ENCODE measurements around the gene SMIM35. TPM values are rescaled to one million over a fixed set of nuclear protein-coding genes. Genes with fewer than 3 reads are reported as not detected.
"Not testable (repeated sequence)": the region's sequence is repeated elsewhere in the genome, so short reads cannot be mapped to it uniquely, and the experiment has no call there.

Gene SMIM35
- total RNA-seq, 1 donor from 2014 or later: not detected

DNA sequence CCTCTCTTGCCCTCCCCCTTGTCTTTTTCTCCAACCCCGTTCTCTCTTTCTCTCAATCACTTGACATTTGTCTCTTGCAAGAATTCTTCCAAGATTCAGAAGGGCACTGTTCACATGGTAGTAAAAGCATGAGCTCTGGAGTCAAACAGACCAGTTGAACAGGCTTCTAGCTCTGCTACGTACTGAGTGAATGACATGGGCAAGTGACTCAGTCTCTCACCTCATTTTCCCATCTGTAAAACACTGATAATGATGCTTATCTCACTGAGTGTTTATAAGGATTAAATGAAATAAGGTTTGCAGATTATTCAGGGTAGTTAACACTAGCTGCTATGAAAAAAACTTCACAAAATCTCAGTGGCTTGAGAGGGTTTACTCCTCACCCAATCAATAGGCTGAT, 106.5 kb downstream of the SMIM35 start:
- Histone ChIP-seq H3K36me3 (ENCODE audit: control insufficient read depth, insufficient read depth, low read length) (no peaks in the 10 kb centered on the region), H3K27me3 (ENCODE audit: control insufficient read depth, insufficient read depth, low read length) (no peaks in the 10 kb centered on the region), H3K4me3 (ENCODE audit: low read depth, low read length) (no peak overlapping the region)
- TF ChIP-seq, protein P1, sequence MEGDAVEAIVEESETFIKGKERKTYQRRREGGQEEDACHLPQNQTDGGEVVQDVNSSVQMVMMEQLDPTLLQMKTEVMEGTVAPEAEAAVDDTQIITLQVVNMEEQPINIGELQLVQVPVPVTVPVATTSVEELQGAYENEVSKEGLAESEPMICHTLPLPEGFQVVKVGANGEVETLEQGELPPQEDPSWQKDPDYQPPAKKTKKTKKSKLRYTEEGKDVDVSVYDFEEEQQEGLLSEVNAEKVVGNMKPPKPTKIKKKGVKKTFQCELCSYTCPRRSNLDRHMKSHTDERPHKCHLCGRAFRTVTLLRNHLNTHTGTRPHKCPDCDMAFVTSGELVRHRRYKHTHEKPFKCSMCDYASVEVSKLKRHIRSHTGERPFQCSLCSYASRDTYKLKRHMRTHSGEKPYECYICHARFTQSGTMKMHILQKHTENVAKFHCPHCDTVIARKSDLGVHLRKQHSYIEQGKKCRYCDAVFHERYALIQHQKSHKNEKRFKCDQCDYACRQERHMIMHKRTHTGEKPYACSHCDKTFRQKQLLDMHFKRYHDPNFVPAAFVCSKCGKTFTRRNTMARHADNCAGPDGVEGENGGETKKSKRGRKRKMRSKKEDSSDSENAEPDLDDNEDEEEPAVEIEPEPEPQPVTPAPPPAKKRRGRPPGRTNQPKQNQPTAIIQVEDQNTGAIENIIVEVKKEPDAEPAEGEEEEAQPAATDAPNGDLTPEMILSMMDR (IDR thresholded peaks at IDR 0.05; ENCODE audit: insufficient read depth, low read length, poor library complexity, severe bottlenecking): no peak
- no peak for DNase-seq (ENCODE audit: low read depth)

DNA sequence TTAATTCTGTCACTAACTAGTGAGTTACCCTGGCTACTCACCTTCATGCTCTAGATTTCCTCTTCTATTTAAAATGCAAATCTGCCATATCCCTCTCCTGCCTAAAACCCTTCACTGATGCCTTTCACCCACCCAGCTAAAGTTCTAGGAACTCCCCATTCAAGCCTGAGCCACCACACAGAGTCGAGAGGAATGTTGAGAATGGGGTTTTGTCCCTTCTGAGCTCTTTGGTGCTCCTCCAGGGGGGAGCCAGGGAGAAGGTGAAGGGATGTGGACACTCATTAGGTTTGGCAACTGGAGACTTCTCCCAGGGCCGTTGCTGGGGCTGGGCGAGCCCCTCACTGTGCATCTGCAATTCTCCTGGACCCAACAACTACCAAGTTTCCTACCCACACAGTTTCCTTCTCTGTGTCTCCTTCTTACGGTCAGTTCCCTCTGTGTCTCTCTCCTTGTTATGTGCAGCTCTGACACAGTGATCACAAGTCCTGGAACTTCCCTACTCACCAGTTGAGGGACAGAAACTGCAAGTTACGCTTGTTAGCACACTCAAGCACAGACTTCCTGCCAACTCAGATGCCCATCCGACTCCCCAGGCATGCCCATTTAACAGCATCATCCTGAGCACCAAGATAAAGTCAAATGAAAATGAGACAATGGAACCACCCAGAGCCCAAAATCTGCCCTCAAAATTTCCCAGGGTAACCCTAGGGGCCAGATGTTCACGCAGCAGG, 107.1 kb downstream of the SMIM35 start:
- no peaks in the 10 kb centered on the region for H3K36me3 ChIP-seq (ENCODE audit: control insufficient read depth, insufficient read depth, low read length)
- no peak for DNase-seq (ENCODE audit: low read depth)
- TF ChIP-seq, protein P1 (IDR thresholded peaks at IDR 0.05; ENCODE audit: insufficient read depth, low read length, poor library complexity, severe bottlenecking): no peak
- no peak overlapping the region for H3K4me3 ChIP-seq (ENCODE audit: low read depth, low read length)
- H3K27me3 ChIP-seq (ENCODE audit: control insufficient read depth, insufficient read depth, low read length): no peaks in the 10 kb centered on the region

DNA sequence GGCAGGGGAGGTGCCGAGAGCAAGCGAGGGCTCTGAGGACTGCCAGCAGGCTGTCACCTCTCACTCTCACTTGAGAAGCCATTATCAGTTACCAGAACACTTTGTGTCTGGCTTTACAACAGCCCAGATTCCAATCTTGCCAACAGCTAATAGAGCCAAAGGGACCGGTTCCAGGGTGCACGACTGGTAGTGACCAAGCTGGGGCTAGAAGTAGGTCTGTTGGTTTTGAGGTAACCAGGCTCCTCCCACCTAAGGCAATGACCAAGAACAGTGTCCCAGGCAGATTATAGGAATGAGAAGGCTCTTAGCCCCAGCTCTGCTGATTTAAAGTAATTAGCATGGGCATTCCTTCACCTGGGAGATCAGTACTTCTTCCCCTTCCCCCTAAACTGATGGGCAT, 107.8 kb downstream of the SMIM35 start:
- Histone ChIP-seq H3K36me3 (ENCODE audit: control insufficient read depth, insufficient read depth, low read length) (no peaks in the 10 kb centered on the region), H3K27me3 (ENCODE audit: control insufficient read depth, insufficient read depth, low read length) (no peaks in the 10 kb centered on the region), H3K4me3 (ENCODE audit: low read depth, low read length) (no peak overlapping the region)
- TF ChIP-seq, protein P1 (IDR thresholded peaks at IDR 0.05; ENCODE audit: insufficient read depth, low read length, poor library complexity, severe bottlenecking): no peak
- DNase-seq (ENCODE audit: low read depth): no peak

DNA sequence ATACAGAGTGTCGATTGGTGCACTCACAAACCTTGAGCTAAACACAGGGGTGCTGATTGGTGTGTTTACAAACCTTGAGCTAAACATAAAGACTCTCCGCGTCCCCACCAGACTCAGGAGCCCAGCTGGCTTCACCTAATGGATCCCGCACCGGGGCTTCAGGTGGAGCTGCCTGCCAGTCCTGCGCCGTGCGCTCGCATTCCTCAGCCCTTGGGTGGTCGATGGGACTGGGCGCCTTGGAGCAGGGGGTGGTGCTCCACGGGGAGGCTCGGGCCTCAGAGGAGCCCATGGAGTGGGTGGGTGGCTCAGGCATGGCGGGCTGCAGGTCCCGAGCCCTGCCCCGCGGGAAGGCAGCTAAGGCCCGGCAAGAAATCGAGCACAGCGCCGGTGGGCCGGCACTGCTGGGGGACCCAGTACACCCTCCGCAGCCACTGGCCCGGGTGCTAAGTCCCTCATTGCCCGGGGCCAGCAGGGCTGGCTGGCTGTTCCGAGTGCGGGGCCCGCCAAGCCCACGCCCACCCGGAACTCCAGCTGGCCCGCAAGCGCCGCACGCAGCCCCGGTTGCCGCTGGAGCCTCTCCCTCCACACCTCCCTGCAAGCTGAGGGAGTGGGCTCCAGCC, 108.4 kb downstream of the SMIM35 start:
- DNase-seq (ENCODE audit: low read depth); H3K27me3 ChIP-seq (ENCODE audit: control insufficient read depth, insufficient read depth, low read length); H3K36me3 ChIP-seq (ENCODE audit: control insufficient read depth, insufficient read depth, low read length); H3K4me3 ChIP-seq (ENCODE audit: low read depth, low read length): not testable (repeated sequence)

DNA sequence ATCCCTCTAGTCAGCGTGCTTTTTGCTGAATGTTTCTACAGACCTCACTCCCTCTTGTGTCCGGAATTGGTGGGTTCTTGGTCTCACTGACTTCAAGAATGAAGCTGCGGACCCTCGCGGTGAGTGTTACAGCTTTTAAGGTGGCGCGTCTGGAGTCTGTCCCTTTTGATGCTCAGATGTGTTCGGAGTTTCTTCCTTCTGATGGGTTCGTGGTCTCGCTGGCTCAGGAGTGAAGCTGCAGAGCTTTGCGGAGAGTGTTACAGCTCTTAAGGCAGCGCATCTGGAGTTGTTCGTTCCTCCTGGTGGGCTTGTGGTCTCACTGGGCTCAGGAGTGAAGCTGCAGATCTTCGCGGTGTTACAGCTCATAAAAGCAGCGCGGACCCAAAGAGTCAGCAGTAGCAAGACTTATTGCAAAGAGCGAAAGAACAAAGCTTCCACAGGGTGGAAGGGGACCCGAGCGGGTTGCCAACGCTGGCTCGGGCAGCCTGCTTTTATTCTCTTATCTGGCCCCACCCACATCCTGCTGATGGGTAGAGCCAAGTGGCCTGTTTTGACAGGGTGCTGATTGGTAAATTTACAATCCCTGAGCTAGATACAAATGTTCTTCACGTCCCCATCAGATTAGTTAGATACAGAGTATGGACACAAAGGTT, 109.0 kb downstream of the SMIM35 start:
- not testable (repeated sequence) for H3K36me3 ChIP-seq (ENCODE audit: control insufficient read depth, insufficient read depth, low read length); H3K4me3 ChIP-seq (ENCODE audit: low read depth, low read length); DNase-seq (ENCODE audit: low read depth); H3K27me3 ChIP-seq (ENCODE audit: control insufficient read depth, insufficient read depth, low read length)

DNA sequence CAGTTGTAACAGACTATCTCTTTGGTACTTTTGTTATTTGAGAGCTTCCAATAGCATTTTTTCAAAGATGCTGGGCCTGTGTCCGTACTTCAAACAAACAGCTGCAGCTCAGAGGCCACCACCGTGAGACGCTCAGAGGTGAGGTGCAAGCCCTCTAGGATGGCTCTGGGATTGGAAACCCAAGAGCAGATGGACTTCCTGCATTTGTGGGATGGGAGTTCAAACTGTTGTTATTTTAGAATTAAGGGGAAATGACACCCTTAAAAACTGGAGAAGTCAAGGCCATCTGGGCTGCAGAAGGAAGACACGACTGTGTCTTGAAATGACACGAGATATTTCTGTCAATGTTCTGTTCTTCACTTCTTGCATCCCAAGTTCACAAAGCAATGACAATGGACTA, 109.7 kb downstream of the SMIM35 start:
- Histone ChIP-seq H3K36me3 (ENCODE audit: control insufficient read depth, insufficient read depth, low read length) (no peaks in the 10 kb centered on the region), H3K4me3 (ENCODE audit: low read depth, low read length) (no peak overlapping the region), H3K27me3 (ENCODE audit: control insufficient read depth, insufficient read depth, low read length) (no peaks in the 10 kb centered on the region)
- TF ChIP-seq, protein P1 (IDR thresholded peaks at IDR 0.05; ENCODE audit: insufficient read depth, low read length, poor library complexity, severe bottlenecking): no peak
- DNase-seq (ENCODE audit: low read depth): no peak

Data from kidney epithelial cell (primary cell).